GM12873 (cell line): ENCODE measurements around the gene AMPD3.

ENCODE experiments used
- CTCF ChIP-seq: IDR thresholded peaks from 2 replicates; pipeline ENCODE4 v1.5.1; 2012; ENCODE audit warnings: low read depth, mild to moderate bottlenecking, moderate library complexity, low read length, control low read depth; ENCODE audit not compliant: insufficient read depth; ENCODE audit errors: missing control alignments

The AMPD3 gene

DNA sequence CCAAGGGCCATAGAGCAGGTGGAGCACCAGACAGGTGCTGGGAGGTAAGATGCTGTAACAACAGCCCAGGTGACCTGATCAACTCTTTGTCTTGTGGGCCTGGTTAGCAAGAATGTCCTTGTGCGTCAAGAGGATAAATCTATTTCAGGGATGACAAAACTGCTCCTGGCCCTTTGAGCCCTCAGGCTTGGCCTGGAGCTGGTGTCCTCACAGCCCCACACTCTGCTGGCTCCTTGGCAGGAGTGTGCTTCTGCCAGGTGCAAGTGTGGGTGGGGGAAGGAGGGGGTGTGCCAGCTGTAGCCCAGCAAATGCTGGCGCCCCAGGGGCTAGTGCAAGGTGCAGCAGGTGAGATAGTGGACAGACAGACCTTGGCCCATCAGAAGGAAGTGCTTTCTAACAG lies 19.5 kb downstream of the AMPD3 start:
- no peak for TF ChIP-seq CTCF

DNA sequence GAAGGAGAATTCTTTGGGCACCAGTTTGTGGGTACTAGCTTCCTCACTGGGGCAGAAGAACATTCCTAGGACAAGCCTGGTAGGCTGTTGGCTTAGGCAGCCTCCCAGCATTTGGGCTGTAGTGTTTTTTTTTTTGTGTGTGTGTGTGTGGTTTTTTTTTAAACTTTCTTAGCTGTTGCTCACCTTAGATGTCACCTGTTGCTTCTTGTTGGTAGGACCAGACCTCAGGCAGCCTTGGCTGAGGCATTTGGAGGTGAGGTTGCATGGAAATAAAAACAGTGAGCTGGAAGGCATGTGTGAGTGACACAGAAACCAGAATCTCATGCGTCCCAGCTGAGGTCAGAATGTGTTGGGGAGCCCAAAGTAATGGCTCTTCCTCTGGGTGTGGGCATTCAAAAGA lies 21.3 kb downstream of the AMPD3 start:
- TF ChIP-seq CTCF = no peak

DNA sequence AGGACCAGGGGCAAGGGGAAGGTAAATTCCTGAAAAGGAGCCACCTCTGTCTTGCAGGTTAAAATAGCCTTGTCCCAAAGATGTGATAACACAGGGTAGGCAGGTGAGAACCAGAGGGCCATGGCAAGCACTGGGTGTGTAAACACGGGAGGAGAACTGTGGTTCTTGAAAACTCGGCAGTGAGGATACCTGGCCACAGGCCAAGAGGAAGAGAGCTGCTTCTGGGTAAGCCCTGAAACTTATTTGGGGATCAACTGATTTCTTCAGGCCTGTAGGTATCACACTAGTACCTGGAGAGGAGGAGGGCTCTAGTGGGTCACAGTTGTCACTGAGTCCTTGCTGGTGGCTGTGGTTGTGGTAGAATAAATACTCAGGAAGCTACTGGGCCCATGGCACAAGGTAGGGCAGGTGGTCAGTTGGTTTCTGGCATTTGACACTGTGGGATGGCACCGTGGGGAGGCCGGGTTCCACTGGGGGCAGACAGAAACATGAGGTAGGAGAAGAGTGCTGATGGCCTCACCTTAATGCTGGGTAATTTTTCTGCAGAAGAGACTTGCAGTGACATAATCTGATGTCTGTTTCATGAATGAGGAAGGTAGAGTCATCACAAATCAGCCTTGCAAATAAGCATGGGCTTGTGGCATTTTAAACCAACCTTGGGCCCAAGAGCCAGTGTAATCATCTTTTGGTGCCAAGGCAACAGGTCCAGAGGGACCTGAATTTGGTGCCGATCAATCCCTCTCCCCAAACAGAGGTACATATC lies 22.0 kb downstream of the AMPD3 start:
- TF ChIP-seq CTCF = no peak

DNA sequence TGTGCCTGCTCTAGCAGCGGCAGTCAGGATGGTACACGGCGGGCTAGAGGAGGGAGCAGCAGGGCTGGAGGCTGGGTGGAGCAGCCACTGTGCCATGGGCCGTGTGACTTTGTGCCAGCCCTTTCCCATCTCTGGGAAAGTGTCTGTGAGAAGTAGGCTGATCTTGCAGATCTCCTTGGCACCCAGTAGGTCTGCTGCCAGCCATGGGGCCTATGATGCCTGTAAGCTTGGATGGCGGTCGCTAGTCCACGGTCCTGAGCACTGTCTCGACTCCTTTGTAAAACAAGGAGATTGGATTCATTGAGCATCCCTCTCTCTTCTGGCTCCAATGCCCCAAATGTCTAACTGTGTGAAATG lies 22.6 kb downstream of the AMPD3 start:
- TF ChIP-seq CTCF = no peak

DNA sequence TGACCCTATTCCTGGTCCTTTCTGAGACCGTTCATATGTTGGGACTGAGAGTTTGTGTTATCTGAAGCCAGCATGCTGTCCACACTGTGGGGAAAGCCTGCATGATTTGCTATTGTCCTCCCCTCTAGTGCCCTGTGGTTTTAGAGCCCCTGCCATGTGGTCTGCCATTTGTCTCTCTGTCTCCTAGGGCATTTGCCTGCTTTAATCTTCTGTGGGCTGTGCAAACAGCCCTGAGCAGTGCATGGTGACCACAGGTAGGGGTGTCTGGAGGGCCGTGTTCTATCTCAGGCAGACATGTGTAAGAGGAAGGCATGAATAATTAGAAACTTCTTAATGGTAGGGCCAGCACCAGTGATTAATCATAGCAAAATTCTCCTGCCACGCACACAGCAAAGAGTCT lies 23.0 kb downstream of the AMPD3 start:
- no peak for TF ChIP-seq CTCF

DNA sequence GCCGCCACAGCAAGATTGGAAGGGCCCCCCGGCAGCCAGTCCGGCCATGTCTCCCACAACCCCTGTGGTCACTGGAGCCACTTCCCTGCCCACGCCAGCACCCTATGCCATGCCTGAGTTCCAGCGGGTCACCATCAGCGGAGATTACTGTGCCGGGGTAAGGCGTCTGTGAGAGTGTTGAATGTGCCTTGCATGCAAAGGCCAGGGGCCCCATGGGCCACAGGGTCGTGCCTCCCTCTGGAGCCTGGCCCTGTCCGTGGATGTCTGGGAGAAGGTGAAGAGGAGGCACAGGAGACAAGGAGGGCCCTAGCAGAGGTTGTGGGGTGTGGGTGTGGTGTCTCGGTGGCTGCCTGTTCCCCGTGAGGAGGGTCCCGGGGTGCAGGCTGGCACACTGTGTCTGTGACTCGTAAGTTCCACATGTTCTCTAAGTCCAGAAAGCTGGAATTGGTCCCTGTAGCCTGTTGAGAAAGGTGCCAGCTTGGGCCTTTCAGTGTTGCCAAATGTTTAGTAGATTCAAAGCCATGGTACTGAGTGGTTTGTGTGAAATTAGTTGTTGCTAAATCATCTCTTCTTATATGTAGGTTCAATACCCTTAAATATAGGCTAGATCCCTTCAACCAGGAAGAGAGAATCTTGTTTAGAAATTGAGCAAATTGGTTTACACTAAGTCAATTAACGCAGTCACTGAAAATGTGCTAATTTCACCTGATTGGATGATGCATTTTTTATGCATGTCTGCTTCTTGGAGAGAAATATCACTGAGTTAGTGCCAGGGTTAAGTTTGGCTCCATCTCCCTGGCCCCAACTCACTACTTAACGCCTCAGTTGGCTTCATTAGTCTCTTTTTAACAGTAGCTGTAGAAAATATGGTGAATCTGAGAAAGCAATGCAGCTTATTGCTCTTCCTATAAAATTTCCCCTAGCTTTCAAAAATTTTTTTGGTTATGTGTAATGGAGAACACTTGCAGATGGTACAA lies 23.8 kb downstream of the AMPD3 start:
- TF ChIP-seq CTCF = no peak

- TF ChIP-seq CTCF = no peak
Observed at GRCh38 chr11:10480026-10480425, 25.0 kb downstream of the AMPD3 start.
